GM12865 (cell line): ENCODE data around the gene CD300LF.

Experiments
- DNase-seq: peaks from one replicate; pipeline ENCODE4 v3.0.0; 2010; ENCODE audit warnings: low read depth
- H3K4me3 ChIP-seq: 2 replicates; pipeline ENCODE4 v1.5.1; 2011; ENCODE audit warnings: mild to moderate bottlenecking, low read depth, low read length, control low read depth
- CTCF ChIP-seq: IDR thresholded peaks from 2 replicates; pipeline ENCODE4 v1.5.1; 2011; ENCODE audit warnings: low read length, control low read depth, low read depth, inconsistent platforms; ENCODE audit not compliant: insufficient read depth; ENCODE audit errors: missing control alignments

CD300LF gene

GRCh38 chr17:74646231-74646630 is 66.5 kb downstream of the CD300LF start:
- TF ChIP-seq CTCF, result peak; percentile 46
- peak; percentile 40 for DNase-seq

GRCh38 chr17:74645010-74645409 is 67.7 kb downstream of the CD300LF start:
- no peak overlapping the region for H3K4me3 ChIP-seq
- DNase-seq, result no peak
- TF ChIP-seq CTCF, result no peak

More at GRCh38 chr17:74646231-74646630, 66.5 kb downstream of the CD300LF start:
- H3K4me3 ChIP-seq, result no peak overlapping the region

GRCh38 chr17:74644419-74644818 is 68.3 kb downstream of the CD300LF start:
- TF ChIP-seq CTCF, result no peak
- DNase-seq, result no peak
- no peak overlapping the region for H3K4me3 ChIP-seq
